Omental fat pad (tissue), 4 donors: ENCODE data around the gene SNX25. TPM values are rescaled to one million over a fixed set of nuclear protein-coding genes. Genes with fewer than 3 reads are reported as not detected.
A peak's percentile ranks its signal among the peaks of the same experiment; 100 is the strongest.

ENCODE experiments used
- ATAC-seq: fragments of 150-250 bp; one replicate; pipeline ENCODE4 v1.9.1; 2016; ENCODE audit warnings: mild to moderate bottlenecking, moderate library complexity; ENCODE audit not compliant: low FRiP score
- DNase-seq: peaks from one replicate; pipeline ENCODE4 v3.0.0-alpha.2; 2019; ENCODE audit warnings: low spot score
- total RNA-seq, 4 donors: library from RNA; depleted of rRNA; stranded (reverse); fragments of >200 nt; gene quantifications; one replicate each; pipeline ENCODE4 v1.1.0, GENCODE V29; 2016
- TF ChIP-seq, protein P1 (sequence below), 3 donors: fragments of 450-650 bp; IDR thresholded peaks; one replicate each; pipeline ENCODE4 v1.5.1; 2016 to 2017; ENCODE audit warnings: antibody characterized with exemption in 3 of 3, mild to moderate bottlenecking in 3 of 3, moderate library complexity in 2 of 3

SNX25 gene
- total RNA-seq, 4 donors from 2014 or later, result 16.0 to 22.5 (median 21.9) TPM

DNA sequence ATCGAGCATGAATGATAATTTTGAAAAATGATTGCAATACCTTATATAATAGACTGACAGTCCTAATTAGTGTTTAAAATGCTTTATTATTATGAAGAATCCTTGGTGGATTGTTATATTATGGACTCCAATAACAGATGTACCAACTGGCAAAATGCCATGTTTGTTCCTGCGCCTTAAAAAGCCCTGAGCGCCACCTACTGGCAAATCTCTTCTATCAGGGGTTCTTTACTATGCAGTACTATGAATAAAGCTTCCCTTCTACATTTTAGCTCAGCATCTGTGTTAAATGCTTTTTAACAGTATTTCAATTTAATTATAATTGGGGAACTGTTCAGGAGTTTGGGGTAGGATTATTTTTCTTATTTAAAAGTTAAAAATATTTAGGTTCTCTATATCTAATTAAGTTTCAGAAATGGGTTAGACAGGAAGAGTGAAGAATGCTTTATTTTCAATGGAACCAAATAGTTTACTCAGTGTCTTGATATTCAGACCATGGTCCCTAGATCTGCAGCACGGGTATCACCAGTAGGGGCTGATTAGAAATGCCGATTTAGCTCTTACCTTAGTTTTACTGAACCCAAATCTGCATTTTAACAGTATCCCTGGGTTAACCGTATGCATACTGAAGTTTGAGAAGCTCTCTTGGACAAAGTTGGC, 25.6 kb upstream of the SNX25 start:
- ATAC-seq, result peak; percentile 42
- TF ChIP-seq, protein P1, sequence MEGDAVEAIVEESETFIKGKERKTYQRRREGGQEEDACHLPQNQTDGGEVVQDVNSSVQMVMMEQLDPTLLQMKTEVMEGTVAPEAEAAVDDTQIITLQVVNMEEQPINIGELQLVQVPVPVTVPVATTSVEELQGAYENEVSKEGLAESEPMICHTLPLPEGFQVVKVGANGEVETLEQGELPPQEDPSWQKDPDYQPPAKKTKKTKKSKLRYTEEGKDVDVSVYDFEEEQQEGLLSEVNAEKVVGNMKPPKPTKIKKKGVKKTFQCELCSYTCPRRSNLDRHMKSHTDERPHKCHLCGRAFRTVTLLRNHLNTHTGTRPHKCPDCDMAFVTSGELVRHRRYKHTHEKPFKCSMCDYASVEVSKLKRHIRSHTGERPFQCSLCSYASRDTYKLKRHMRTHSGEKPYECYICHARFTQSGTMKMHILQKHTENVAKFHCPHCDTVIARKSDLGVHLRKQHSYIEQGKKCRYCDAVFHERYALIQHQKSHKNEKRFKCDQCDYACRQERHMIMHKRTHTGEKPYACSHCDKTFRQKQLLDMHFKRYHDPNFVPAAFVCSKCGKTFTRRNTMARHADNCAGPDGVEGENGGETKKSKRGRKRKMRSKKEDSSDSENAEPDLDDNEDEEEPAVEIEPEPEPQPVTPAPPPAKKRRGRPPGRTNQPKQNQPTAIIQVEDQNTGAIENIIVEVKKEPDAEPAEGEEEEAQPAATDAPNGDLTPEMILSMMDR (IDR thresholded peaks at IDR 0.05), result peak in 1 of 3 donors; percentile 29
- peak; percentile 87 for DNase-seq

DNA sequence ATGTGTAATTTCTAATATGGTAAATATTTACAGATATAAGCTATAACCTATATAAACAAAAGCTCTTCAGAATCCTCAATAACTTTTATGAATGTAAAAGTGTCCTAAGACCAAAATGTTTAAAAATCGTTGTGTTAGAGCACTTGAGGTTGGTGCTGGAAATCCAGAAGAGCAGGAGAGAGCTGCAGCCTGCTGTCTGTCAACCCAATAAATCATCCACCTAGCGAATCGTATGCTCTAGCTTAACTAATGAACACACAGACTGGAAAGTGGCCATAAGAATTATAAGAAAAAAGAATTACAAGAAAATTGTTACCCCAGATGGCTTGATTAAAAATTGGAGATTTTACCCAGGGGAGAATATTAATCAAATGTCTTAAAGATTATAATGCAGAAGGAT, 22.6 kb upstream of the SNX25 start:
- ATAC-seq (no peak), DNase-seq (no peak)
- TF ChIP-seq, protein P1 (IDR thresholded peaks at IDR 0.05), result no peak

DNA sequence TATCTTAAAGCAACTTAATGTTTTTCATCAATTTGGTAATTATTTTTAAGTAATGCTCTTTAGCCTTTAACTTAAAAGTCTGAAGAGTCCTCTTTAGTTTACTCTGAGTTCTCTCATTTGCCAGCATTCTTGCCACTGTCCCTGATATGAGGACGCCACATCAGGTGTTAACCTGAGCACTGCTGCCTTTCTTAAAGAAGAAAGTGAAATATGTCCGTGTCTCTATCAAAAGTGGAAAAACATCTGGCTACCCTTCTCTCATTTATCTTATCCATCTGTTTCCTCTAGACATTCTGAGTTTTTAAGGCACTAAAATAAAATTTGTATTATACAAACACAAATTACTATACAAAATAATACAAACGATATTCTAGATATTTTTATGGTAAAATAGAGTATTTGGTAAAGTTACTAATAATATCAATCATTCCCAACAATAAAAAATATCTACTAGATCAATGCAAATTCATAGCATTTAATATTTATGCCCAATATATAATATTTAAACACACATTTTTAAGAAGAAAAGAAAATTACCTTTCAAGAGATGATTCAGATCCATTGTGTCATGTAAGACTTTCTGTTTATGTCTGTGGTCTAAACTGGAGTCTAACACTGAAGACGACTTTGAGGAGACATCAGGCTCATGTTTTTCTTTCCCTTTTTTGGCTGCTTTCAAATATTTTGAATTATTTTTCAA, 19.6 kb upstream of the SNX25 start:
- TF ChIP-seq, protein P1 (IDR thresholded peaks at IDR 0.05), result no peak
- no peak for DNase-seq
- ATAC-seq, result no peak

DNA sequence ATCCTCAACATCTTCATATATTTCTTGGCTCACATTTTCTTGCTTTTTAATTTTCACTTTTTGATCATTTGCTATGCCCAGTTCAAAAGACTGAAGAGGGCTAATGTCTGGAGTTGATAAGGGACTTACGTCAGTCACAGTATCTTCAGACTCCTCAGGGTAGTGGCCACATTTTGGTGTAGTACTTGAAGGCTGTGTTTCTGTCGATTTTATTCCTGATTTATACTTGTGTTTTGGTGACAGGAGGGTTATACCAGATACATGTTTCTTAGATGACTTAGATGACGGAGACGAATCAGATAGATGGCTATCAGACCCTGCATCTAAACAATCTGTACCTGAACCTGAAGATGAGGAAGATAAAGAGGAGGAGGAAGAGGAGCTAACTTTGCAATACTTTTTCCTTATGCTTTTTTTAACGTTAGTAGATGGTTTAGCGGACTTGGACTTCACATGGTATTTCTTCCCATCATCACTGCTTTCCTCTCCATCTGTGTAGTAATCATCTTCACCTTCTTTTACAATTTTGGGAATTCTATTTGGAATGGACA, 19.0 kb upstream of the SNX25 start:
- TF ChIP-seq, protein P1 (IDR thresholded peaks at IDR 0.05), result no peak
- DNase-seq (no peak), ATAC-seq (no peak)

DNA sequence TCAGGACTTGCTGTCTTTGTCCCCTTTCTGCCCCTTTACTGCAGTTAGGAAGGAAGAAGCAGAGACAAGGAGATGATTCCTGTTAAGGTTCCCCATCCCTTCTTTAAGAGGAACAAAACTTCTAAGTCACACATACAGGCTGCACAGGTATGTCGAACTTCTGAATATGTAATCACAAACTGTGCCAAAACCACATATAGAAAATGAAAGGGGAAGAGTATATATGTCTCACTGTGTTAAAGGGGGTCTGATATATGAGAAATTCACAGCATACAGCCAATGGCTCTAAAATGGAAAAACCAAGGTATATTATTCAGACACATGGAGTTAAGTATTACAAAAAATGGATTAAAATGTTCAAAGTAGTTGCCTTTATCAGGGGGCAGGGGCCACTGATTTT, 17.3 kb upstream of the SNX25 start:
- DNase-seq (no peak), ATAC-seq (no peak)
- TF ChIP-seq, protein P1 (IDR thresholded peaks at IDR 0.05), result no peak

DNA sequence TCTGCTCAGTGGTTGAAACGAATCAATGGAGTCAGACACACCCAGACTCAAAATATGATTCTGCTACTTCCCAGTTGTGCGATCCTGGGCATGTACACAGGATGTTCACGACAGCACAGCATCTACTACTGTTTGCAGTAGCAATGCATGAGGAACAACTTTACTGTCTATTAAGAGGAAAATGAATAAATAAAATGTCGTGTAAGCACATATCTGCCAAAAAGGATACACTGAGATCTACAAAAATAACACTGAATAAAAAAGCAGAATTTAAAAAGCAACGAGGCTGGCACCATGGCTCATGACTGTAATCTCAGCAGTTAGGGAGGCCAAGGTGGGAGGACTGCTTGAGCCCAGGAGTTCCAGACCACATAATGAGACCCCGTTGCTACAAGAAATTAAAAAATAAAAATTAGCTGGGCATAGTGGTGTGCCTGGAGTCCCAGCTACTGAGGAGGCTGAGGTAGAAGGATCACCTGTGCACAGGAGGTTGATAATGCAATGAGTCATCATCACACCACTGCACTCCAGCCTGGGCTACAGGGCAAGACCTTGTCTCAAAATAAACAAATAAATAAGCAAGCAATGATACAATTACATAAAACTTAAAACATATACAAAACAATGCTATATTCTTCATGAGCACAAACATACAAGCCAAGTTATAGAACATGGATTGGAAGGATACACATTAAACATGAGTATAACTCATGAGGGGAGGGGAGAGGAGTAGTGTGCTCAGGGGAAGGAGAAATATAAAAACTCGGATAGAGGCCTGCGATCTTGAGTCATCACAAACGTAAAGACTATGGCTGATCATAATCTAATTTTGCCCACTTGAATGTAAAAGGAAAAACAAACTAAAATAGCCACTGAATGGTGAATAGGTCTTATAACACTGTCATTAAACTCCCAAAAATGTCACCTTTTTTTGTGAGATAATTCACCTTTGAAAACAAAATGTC, 14.2 kb upstream of the SNX25 start:
- DNase-seq, result no peak
- TF ChIP-seq, protein P1 (IDR thresholded peaks at IDR 0.05), result no peak
- no peak for ATAC-seq
